Ishikawa (cell line): ENCODE results near the gene FAM13B.

Experiments
- EGR1 ChIP-seq: IDR thresholded peaks from 2 replicates; pipeline ENCODE4 v1.6.1; 2012
- NFIC ChIP-seq: IDR thresholded peaks from 2 replicates; pipeline ENCODE4 v1.6.1; 2012
- RAD21 ChIP-seq: IDR thresholded peaks from 2 replicates; pipeline ENCODE4 v1.6.1; 2012; ENCODE audit warnings: low read depth
- REST ChIP-seq: IDR thresholded peaks from 2 replicates; pipeline ENCODE4 v1.6.1; 2012; ENCODE audit warnings: low read depth, mild to moderate bottlenecking

- TF ChIP-seq NFIC (no peak), REST (no peak), RAD21 (no peak), EGR1 (no peak)
Measured at GRCh38 chr5:137939331-137939730, 93.5 kb downstream of the FAM13B start.
